CD14-positive monocyte (primary cell): ENCODE results near the gene GNPTG. TPM values are rescaled to one million over a fixed set of nuclear protein-coding genes. Genes with fewer than 3 reads are reported as not detected.

Experiments used
- DNase-seq, 3 donors: peaks; one replicate each; pipeline ENCODE4 v3.0.0-alpha.2; 2011 to 2022
- H2AFZ ChIP-seq: 2 replicates; pipeline ENCODE4 v1.6.0; 2012; ENCODE audit warnings: mild to moderate bottlenecking, low read depth, low read length, inconsistent platforms; ENCODE audit not compliant: insufficient read depth, poor library complexity, severe bottlenecking
- H3K27ac ChIP-seq, 2 donors: 1 replicate in 1 of 2; 2 replicates in 1 of 2; pipeline ENCODE4 v1.5.1; 2012 to 2013; ENCODE audit warnings: low read length in 2 of 2, control low read depth in 1 of 2, inconsistent platforms in 1 of 2, low read depth in 1 of 2, mild to moderate bottlenecking in 1 of 2
- H3K27me3 ChIP-seq, 2 donors: one replicate each; pipeline versions ENCODE4 v1.6.0 to v1.6.1; 2011 to 2013; ENCODE audit warnings: low read length in 2 of 2; ENCODE audit not compliant: control insufficient read depth in 2 of 2, insufficient read depth in 2 of 2
- H3K36me3 ChIP-seq, 2 donors: replicated peaks in 1 of 2; 1 replicate in 1 of 2; 2 replicates in 1 of 2; pipeline versions ENCODE4 v1.5.1 to v1.6.1; 2012 to 2013; ENCODE audit warnings: low read length in 2 of 2, control low read depth in 1 of 2, inconsistent platforms in 1 of 2, mild to moderate bottlenecking in 1 of 2; ENCODE audit not compliant: insufficient read depth in 2 of 2, control insufficient read depth in 1 of 2
- H3K4me1 ChIP-seq, 2 donors: 1 replicate in 1 of 2; 2 replicates in 1 of 2; pipeline versions ENCODE4 v1.5.1 to v1.6.1; 2012 to 2013; ENCODE audit warnings: low read length in 2 of 2, control low read depth in 1 of 2, inconsistent platforms in 1 of 2, mild to moderate bottlenecking in 1 of 2, moderate library complexity in 1 of 2; ENCODE audit not compliant: insufficient read depth in 2 of 2, control insufficient read depth in 1 of 2
- H3K4me2 ChIP-seq: replicated peaks from 2 replicates; pipeline ENCODE3; 2012; ENCODE audit warnings: low read length, moderate library complexity, mild to moderate bottlenecking; ENCODE audit not compliant: poor library complexity, severe bottlenecking; ENCODE audit errors: extremely low read depth
- H3K4me3 ChIP-seq, 3 experiments: fragments of 200-600 bp in 1 of 3; sonication (generic) in 1 of 3; replicated peaks in 1 of 3; 1 replicate in 2 of 3; 2 replicates in 1 of 3; pipeline ENCODE4 v1.5.1; 2011 to 2013; ENCODE audit warnings: low read length in 3 of 3, mild to moderate bottlenecking in 3 of 3, control low read depth in 2 of 3, low read depth in 2 of 3, inconsistent platforms in 1 of 3, moderate library complexity in 1 of 3
- H3K79me2 ChIP-seq: 2 replicates; pipeline ENCODE4 v1.6.0; 2012; ENCODE audit warnings: mild to moderate bottlenecking, control low read depth, inconsistent platforms, low read length, moderate library complexity; ENCODE audit not compliant: insufficient read depth
- H3K9ac ChIP-seq: 2 replicates; pipeline ENCODE4 v1.6.0; 2017; ENCODE audit warnings: low read length, mild to moderate bottlenecking; ENCODE audit not compliant: insufficient read depth, poor library complexity, severe bottlenecking
- H3K9me3 ChIP-seq, 2 donors: replicated peaks in 1 of 2; 1 replicate in 1 of 2; 2 replicates in 1 of 2; pipeline versions ENCODE4 v1.5.1 to v1.6.1; 2012 to 2013; ENCODE audit warnings: low read length in 2 of 2, control low read depth in 1 of 2; ENCODE audit not compliant: control insufficient read depth in 1 of 2, insufficient read depth in 1 of 2
- H4K20me1 ChIP-seq: 2 replicates; pipeline ENCODE4 v1.6.0; 2012; ENCODE audit warnings: mild to moderate bottlenecking, low read length, control low read depth, moderate library complexity; ENCODE audit not compliant: insufficient read depth
- H3K27ac Mint-ChIP-seq, 7 donors: one replicate each; pipeline ENCODE4 v1.8.0; 2020; ENCODE audit warnings: mild to moderate bottlenecking in 7 of 7, mixed read lengths in 7 of 7, moderate library complexity in 6 of 7, inconsistent platforms in 2 of 7
- H3K27me3 Mint-ChIP-seq, 3 donors: one replicate each; pipeline ENCODE4 v1.8.0; 2021 to 2022; ENCODE audit warnings: low read depth in 3 of 3, mild to moderate bottlenecking in 3 of 3, mixed read lengths in 3 of 3, moderate library complexity in 3 of 3, inconsistent platforms in 1 of 3
- H3K36me3 Mint-ChIP-seq, 2 donors: one replicate each; pipeline ENCODE4 v1.8.0; 2020; ENCODE audit warnings: mixed read lengths in 2 of 2, inconsistent platforms in 1 of 2, mild to moderate bottlenecking in 1 of 2
- H3K4me1 Mint-ChIP-seq: one replicate; pipeline ENCODE4 v1.8.0; 2020; ENCODE audit warnings: mild to moderate bottlenecking, mixed read lengths
- H3K4me3 Mint-ChIP-seq, 2 donors: one replicate each; pipeline ENCODE4 v1.8.0; 2020; ENCODE audit warnings: mild to moderate bottlenecking in 2 of 2, mixed read lengths in 2 of 2, moderate library complexity in 1 of 2
- H3K9me3 Mint-ChIP-seq, 7 donors: one replicate each; pipeline ENCODE4 v1.8.0; 2020 to 2022; ENCODE audit warnings: mixed read lengths in 7 of 7, mild to moderate bottlenecking in 6 of 7, moderate library complexity in 6 of 7, inconsistent platforms in 2 of 7
- CTCF ChIP-seq: fragments of 200-600 bp; IDR thresholded peaks from one replicate; pipeline ENCODE4 v1.8.0; 2022; ENCODE audit warnings: antibody characterized with exemption, mild to moderate bottlenecking
- WGBS: methylation state at CpG from one replicate; pipeline ENCODE4 v1.1.5; 2013; ENCODE audit warnings: missing lambda C conversion rate; ENCODE audit not compliant: insufficient coverage; 5-methylcytosine and 5-hydroxymethylcytosine counted together
- intact Hi-C, 2 donors: fragments of 100-400 bp; cut with micrococcal nuclease; formaldehyde crosslinking; loops; one replicate each; pipeline versions ENCODE4 v1.15.0 to v1.15.1; 2023
- polyA plus RNA-seq, 3 donors: library from polyadenylated mRNA; depleted of rRNA in 1 of 3; unstranded in 2 of 3; stranded (reverse) in 1 of 3; fragments of 300-500 nt in 2 of 3; fragments of >200 nt in 1 of 3; fragmentation: Illumina TruSeq in 2 of 3; gene quantifications; 1 replicate in 2 of 3; 2 replicates in 1 of 3; pipeline ENCODE4 v1.2.3, GENCODE V29; 2012 to 2021

GNPTG gene
- polyA plus RNA-seq, 3 donors, result 74.7 to 130 (median 82.5) TPM

- H3K4me2 ChIP-seq, result peak overlapping the region; percentile 86
- peaks cover 28 to 29% of the 10 kb centered on the region in 2 donors for H3K4me1 ChIP-seq
- no peaks in the 10 kb centered on the region for H3K9me3 ChIP-seq
- Mint-ChIP-seq H3K4me1 (peaks cover 31% of the 10 kb centered on the region), H3K27ac (peak overlapping the region; percentile 85 to 95 (median 91)), H3K27me3 (no peaks in the 10 kb centered on the region), H3K9me3 (peaks cover 0 to 2% (median 0%) of the 10 kb centered on the region in 7 donors), H3K4me3 (peak overlapping the region; percentile 95 to 98), H3K36me3 (peaks cover 13 to 25% of the 10 kb centered on the region in 2 donors)
- H3K4me3 ChIP-seq, result peak overlapping the region; percentile 79 to 94 (median 87)
- peaks cover 26 to 29% of the 10 kb centered on the region in 2 donors for H3K36me3 ChIP-seq
- peaks cover 53% of the 10 kb centered on the region for H3K79me2 ChIP-seq
- peak overlapping the region; percentile 74 for H3K9ac ChIP-seq
- peak overlapping the region; percentile 64 to 81 for H3K27ac ChIP-seq
- peaks cover 53% of the 10 kb centered on the region for H4K20me1 ChIP-seq
- WGBS, result under 1% methylated on average over 73 of the region's 77 CpGs
- TF ChIP-seq CTCF, result no peak
- no peaks in the 10 kb centered on the region for H3K27me3 ChIP-seq
- no peak overlapping the region for H2AFZ ChIP-seq
- DNase-seq, result peak; percentile 21 to 57 (median 35)
- intact Hi-C loops, result loop anchor here (5.0 to 10.0 kb wide), 2 partner anchors 37 to 105 kb away; partner anchors contain the start of gene UNKL (in 1 of the 2)
Measured at GRCh38 chr16:1309888-1310831, 41.6 kb upstream of the GNPTG start.

GRCh38 chr16:1310832-1311200 lies 40.9 kb upstream of the GNPTG start:
- intact Hi-C loops, result loop anchor here in 1 of 2 donors (5.0 kb wide), 1 partner anchor 36 kb away; no protein-coding TSS in a partner anchor
- Histone ChIP-seq H3K36me3 (peaks cover 33 to 36% of the 10 kb centered on the region in 2 donors), H2AFZ (no peak overlapping the region), H4K20me1 (peaks cover 60% of the 10 kb centered on the region), H3K9ac (peak overlapping the region; percentile 74), H3K9me3 (no peaks in the 10 kb centered on the region), H3K4me2 (peak overlapping the region; percentile 86), H3K4me1 (peaks cover 28 to 29% of the 10 kb centered on the region in 2 donors), H3K27ac (peak overlapping the region; percentile 9 to 81), H3K27me3 (no peaks in the 10 kb centered on the region), H3K4me3 (peak overlapping the region; percentile 79 to 94 (median 87)), H3K79me2 (peaks cover 60% of the 10 kb centered on the region)
- no peak for DNase-seq
- WGBS, result 1% methylated on average over 14 of the region's 14 CpGs
- Mint-ChIP-seq H3K4me3 (peak overlapping the region; percentile 95 to 98), H3K9me3 (peaks cover 0 to 2% (median 0%) of the 10 kb centered on the region in 7 donors), H3K36me3 (peaks cover 18 to 31% of the 10 kb centered on the region in 2 donors), H3K4me1 (peaks cover 31% of the 10 kb centered on the region), H3K27me3 (no peaks in the 10 kb centered on the region), H3K27ac (peak overlapping the region in 6 of 7 donors; percentile 85 to 95 (median 92))
- TF ChIP-seq CTCF, result no peak
